Measurements from ENCODE around the gene FAM222A.

Gene FAM222A

DNA sequence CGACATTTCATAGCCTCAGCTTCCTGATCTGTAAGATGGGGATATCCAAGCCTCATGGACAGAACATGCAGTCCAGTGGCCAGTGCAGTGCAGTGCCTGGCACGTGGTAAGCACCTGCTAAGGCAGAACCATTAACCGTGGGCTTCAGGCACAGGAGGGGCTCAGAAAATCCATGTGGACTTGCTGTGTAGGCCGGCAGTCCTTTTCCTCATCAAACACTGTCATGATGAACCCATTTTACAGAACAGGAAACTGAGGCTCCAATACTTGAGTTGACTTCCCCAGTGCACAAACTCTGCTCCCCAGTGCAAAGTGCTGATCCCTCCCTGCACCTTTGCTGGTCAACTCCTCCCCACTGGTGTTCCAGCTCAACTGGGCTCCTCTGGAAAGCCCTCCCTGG lies 101.6 kb downstream of the FAM222A start:
- H3K4me3 ChIP-seq (ENCODE audit: low read depth, low read length): no peak overlapping the region
- TF ChIP-seq, protein P1, sequence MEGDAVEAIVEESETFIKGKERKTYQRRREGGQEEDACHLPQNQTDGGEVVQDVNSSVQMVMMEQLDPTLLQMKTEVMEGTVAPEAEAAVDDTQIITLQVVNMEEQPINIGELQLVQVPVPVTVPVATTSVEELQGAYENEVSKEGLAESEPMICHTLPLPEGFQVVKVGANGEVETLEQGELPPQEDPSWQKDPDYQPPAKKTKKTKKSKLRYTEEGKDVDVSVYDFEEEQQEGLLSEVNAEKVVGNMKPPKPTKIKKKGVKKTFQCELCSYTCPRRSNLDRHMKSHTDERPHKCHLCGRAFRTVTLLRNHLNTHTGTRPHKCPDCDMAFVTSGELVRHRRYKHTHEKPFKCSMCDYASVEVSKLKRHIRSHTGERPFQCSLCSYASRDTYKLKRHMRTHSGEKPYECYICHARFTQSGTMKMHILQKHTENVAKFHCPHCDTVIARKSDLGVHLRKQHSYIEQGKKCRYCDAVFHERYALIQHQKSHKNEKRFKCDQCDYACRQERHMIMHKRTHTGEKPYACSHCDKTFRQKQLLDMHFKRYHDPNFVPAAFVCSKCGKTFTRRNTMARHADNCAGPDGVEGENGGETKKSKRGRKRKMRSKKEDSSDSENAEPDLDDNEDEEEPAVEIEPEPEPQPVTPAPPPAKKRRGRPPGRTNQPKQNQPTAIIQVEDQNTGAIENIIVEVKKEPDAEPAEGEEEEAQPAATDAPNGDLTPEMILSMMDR (conservative IDR thresholded peaks at IDR 0.05; ENCODE audit: low read depth, low read length): no peak
- DNase-seq (ENCODE audit: low read depth): no peak

DNA sequence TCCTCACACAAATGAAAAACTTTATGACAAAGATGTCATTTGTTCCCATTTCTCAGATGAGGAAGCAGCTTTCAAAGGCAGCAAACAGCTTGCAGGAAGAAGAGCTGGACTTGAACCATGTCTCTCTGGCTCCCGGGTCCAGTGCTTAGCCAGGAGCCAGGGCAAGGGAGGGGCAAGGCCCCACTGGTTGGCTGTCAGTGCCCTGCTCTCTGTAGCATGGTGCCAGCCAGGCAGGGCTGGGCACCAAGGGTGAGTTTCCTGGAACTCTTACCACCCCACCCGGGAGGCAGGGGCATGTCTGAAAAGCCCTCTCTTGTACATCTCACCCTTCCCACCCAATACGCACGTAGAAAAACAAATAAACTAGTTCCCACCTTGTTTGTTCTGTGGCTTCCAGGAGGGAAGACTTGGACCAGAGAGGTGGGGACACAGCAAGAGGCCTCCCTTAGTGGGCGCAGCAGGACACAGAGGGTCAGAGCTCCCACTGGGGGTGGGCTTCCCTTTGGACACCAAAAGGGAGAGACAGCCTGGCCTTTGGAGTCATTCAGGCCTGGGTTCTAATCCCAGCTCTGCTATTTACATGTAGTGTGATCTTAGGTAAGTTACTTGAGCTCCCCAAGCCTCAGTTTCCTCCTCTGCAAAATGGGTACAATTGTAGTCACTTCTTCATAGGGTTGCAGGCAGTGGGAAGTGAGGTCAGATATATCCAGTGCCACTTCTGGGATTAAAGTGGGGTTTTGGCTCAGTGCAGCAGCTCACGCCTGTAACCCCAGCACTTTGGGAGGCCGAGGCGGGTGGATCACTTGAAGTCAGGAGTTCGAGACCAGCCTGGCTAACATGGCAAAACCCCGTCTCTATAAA lies 102.4 kb downstream of the FAM222A start:
- H3K4me3 ChIP-seq (ENCODE audit: low read depth, low read length): no peak overlapping the region
- no peak for DNase-seq (ENCODE audit: low read depth)
- TF ChIP-seq, protein P1 (conservative IDR thresholded peaks at IDR 0.05; ENCODE audit: low read depth, low read length): no peak

DNA sequence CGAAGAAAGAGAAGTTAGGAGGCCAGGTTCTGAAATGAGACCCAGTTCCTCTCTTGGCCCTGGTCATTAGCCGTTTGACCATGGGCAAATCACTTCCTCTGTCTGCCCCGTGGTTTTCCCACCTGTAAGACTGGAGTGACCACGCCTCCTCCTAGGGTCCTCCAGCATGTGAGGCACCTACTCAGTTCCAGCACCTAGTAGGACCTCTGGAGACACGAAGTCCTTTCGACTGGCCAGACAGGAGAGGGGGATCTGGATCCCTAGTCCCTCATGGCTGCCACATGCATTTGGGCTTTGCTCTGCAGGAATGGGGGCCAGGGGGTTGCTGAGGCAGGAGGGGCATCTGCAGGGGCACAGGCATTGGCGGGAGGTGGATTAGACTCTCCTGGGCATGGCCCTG lies 103.2 kb downstream of the FAM222A start:
- no peak overlapping the region for H3K4me3 ChIP-seq (ENCODE audit: low read depth, low read length)
- DNase-seq (ENCODE audit: low read depth): no peak
- TF ChIP-seq, protein P1 (conservative IDR thresholded peaks at IDR 0.05; ENCODE audit: low read depth, low read length): no peak

DNA sequence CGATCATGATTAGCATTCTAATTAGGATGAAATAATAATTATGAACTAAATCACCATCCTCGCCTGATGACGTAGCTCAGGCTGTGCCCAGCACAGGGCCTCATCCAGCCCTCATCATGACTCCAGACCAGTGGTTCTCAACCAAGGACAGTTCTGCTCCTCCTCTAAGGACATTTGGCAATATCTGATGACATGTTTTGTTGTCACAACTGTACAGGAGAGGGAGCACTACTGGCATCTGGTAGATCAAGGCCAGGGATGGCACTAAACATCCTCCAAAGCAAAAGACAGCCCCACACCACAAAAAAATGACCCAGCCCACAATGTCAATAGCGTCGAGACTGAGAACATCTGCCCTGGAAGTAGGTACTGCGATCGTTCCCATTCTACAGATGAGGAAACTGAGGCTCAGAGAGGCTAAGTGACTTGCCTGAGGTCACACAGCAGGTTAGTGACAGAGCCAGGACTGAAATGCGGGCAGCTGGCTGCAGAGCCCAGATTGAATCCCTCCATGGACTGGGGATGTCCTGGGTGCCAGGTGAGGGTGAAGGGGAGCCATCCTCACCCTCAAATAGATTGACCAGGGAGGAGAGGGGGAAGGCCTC lies 104.1 kb downstream of the FAM222A start:
- TF ChIP-seq, protein P1 (conservative IDR thresholded peaks at IDR 0.05; ENCODE audit: low read depth, low read length): no peak
- no peak for DNase-seq (ENCODE audit: low read depth)
- no peak overlapping the region for H3K4me3 ChIP-seq (ENCODE audit: low read depth, low read length)

DNA sequence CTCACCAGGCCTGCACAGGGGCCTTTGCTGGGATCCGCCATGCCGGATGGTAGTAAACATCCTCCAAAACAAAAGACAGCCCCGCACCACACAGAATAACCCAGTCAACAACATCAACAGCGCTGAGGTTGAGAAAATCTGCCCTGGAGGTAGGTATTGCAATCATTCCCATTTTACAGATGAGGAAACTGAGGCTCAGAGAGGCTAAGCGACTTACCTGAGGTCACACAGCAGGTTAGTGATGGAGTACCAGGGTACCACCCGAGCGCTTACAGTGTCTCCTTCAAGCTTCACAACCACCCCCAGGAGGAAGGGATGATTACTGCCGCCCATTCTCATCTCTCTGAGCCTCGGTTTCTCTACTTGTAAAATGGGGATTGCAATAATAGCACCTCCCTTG lies 104.6 kb downstream of the FAM222A start:
- DNase-seq (ENCODE audit: low read depth): no peak
- TF ChIP-seq, protein P1 (conservative IDR thresholded peaks at IDR 0.05; ENCODE audit: low read depth, low read length): no peak
- H3K4me3 ChIP-seq (ENCODE audit: low read depth, low read length): no peak overlapping the region

DNA sequence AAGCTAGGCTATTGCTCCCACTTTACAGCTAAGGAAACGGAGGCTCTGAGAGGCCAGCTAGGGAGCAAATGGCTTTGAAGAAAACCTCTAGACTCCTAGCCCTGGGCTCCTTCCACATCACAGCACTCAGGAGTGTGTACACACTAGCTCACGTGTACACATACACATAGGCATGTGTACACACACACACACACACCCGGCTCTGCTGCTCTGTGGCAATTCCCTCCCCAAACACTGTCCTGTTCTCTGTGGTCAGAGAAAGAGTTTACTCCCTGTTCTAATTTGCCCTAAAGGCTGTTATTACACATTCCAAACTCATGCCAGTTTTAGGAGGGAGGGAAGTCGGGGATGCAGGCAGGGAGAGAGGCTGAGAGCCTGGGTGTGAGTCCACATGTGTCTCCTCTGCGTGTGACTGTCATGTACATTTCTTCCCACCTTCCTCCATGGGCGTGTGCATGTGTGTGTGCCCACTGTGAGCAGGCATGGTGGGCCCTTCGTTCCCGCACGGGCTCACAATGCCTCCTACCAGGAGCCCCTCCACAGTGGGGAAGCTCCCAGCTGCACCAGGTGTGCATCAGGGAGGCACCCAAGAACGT lies 105.4 kb downstream of the FAM222A start:
- peak; percentile 32 for DNase-seq (ENCODE audit: low read depth)
- TF ChIP-seq, protein P1 (conservative IDR thresholded peaks at IDR 0.05; ENCODE audit: low read depth, low read length): no peak

More for the DNA sequence above, 105.4 kb downstream of the FAM222A start:
- no peak overlapping the region for H3K4me3 ChIP-seq (ENCODE audit: low read depth, low read length)
